GM12878 (cell line): ENCODE data around the gene ULK4. TPM values are rescaled to one million over a fixed set of nuclear protein-coding genes. Genes with fewer than 3 reads are reported as not detected.

Source experiments
- ATAC-seq: fragments of 200-7000 bp; cut with Tn5 transposase; 3 replicates; pipeline ENCODE4 v1.9.1; 2020; ENCODE audit warnings: mild to moderate bottlenecking, moderate library complexity
- BruUV-seq: library from RNA; stranded (reverse); fragments of 400-500 nt; replicated peaks from 2 replicates; lab custom pipeline; 2021; lab: Mats Ljungman, UMichigan
- CTCF ChIA-PET: fragments of 300-600 bp; sonication (Branson Sonifier 250); formaldehyde crosslinking; extraction: SDS; loops from one replicate; lab custom pipeline; 2021; ENCODE audit warnings: inconsistent platforms; lab: Yijun Ruan, JAX
- POLR2A ChIA-PET: fragments of 350-600 bp; formaldehyde crosslinking; extraction: SDS; loops from one replicate; lab custom pipeline; 2021; ENCODE audit warnings: inconsistent platforms; lab: Charles Lee
- RAD21 ChIA-PET: fragments of 300-600 bp; sonication (Branson Sonifier 250); formaldehyde crosslinking; loops from one replicate; lab custom pipeline; 2023; ENCODE audit warnings: antibody characterized with exemption; ENCODE audit not compliant: unreplicated experiment; lab: Charles Lee
- SMC1A ChIA-PET: fragments of 300-600 bp; sonication (Branson Sonifier 250); formaldehyde crosslinking; loops from one replicate; lab custom pipeline; 2023; ENCODE audit not compliant: unreplicated experiment, uncharacterized antibody; lab: Charles Lee
- DNase-seq: peaks from one replicate; pipeline ENCODE4 v3.0.0-alpha.2; 2011; ENCODE audit warnings: low read depth, low spot score
- FAIRE-seq: peaks from 3 replicates; lab custom pipeline; 2011; peaks lifted over from hg19 to GRCh38; lab: Jason Lieb, UNC
- H2AFZ ChIP-seq: 2 replicates; pipeline ENCODE4 v1.6.0; 2011; ENCODE audit warnings: low read depth, low read length, control low read depth; ENCODE audit not compliant: control insufficient read depth
- H3K27ac ChIP-seq: 2 replicates; pipeline ENCODE4 v1.5.1; 2011; ENCODE audit warnings: control low read depth; ENCODE audit not compliant: control insufficient read depth, insufficient read depth
- H3K27me3 ChIP-seq, 2 experiments: replicated peaks in 1 of 2; 2 replicates each; pipeline versions ENCODE4 v1.6.0 to v1.6.1; 2011; ENCODE audit warnings: low read length in 1 of 2; ENCODE audit not compliant: control insufficient read depth in 2 of 2, insufficient read depth in 2 of 2
- H3K36me3 ChIP-seq, 2 experiments: 2 replicates each; pipeline ENCODE4 v1.5.1; 2011; ENCODE audit warnings: low read length in 1 of 2; ENCODE audit not compliant: control insufficient read depth in 2 of 2, insufficient read depth in 2 of 2
- H3K4me1 ChIP-seq: 2 replicates; pipeline ENCODE4 v1.6.1; 2011; ENCODE audit warnings: mild to moderate bottlenecking, low read length, moderate library complexity, mixed read lengths; ENCODE audit not compliant: control insufficient read depth, insufficient read depth
- H3K4me2 ChIP-seq: 2 replicates; pipeline ENCODE4 v1.6.0; 2011; ENCODE audit warnings: control low read depth; ENCODE audit not compliant: control insufficient read depth, insufficient read depth
- H3K4me3 ChIP-seq: fragments of 200-600 bp; sonication (generic); 2 replicates; pipeline ENCODE4 v1.5.1; 2016
- H3K79me2 ChIP-seq: 2 replicates; pipeline ENCODE4 v1.6.0; 2011; ENCODE audit warnings: low read length; ENCODE audit not compliant: control insufficient read depth, insufficient read depth
- H3K9ac ChIP-seq: 2 replicates; pipeline ENCODE4 v1.8.0; 2011; ENCODE audit warnings: low read length, control low read depth, mixed read lengths; ENCODE audit not compliant: control insufficient read depth, insufficient read depth
- H3K9me3 ChIP-seq: replicated peaks from 3 replicates; pipeline ENCODE4 v1.5.1; 2011; ENCODE audit warnings: mild to moderate bottlenecking, low read length; ENCODE audit not compliant: control insufficient read depth, insufficient read depth
- H4K20me1 ChIP-seq: 2 replicates; pipeline ENCODE4 v1.6.0; 2011; ENCODE audit not compliant: control insufficient read depth, insufficient read depth
- EGR1 ChIP-seq, 2 experiments: IDR thresholded peaks; 1 replicate in 1 of 2; 2 replicates in 1 of 2; pipeline ENCODE4 v1.6.1; 2011 to 2012; ENCODE audit warnings: low read depth in 2 of 2, low read length in 2 of 2, borderline replicate concordance in 1 of 2, mild to moderate bottlenecking in 1 of 2, moderate library complexity in 1 of 2
- HCFC1 ChIP-seq: fragments of 150-350 bp; IDR thresholded peaks from 2 replicates; pipeline ENCODE4 v1.6.1; 2014; ENCODE audit warnings: low read length
- RFX5 ChIP-seq: IDR thresholded peaks from 2 replicates; pipeline ENCODE4 v1.6.1; 2011; ENCODE audit warnings: low read depth, low read length, improper control_type of control experiment
- SKIL ChIP-seq: fragments of 450-650 bp; IDR thresholded peaks from 2 replicates; pipeline ENCODE4 v1.6.1; 2017; ENCODE audit warnings: mild to moderate bottlenecking, low read depth, inconsistent platforms; ENCODE audit not compliant: poor library complexity, severe bottlenecking
- SP1 ChIP-seq: IDR thresholded peaks from one replicate; pipeline ENCODE4 v1.6.1; 2011; ENCODE audit warnings: low read depth, low read length
- SRF ChIP-seq, 2 experiments: IDR thresholded peaks; 2 replicates each; pipeline ENCODE4 v1.6.1; 2011; ENCODE audit warnings: low read depth in 2 of 2, low read length in 2 of 2, mild to moderate bottlenecking in 1 of 2, moderate library complexity in 1 of 2
- STAT1 ChIP-seq: fragments of 450-650 bp; conservative IDR thresholded peaks from 2 replicates; pipeline ENCODE4 v1.6.1; 2014; ENCODE audit warnings: antibody characterized with exemption, mild to moderate bottlenecking
- TAF1 ChIP-seq: IDR thresholded peaks from 2 replicates; pipeline ENCODE4 v1.6.1; 2011; ENCODE audit warnings: mild to moderate bottlenecking, low read depth, low read length, borderline replicate concordance
- TBL1XR1 ChIP-seq: IDR thresholded peaks from 2 replicates; pipeline ENCODE4 v1.6.1; 2012; ENCODE audit warnings: low read depth, low read length, improper control_type of control experiment
- YY1 ChIP-seq: IDR thresholded peaks from 2 replicates; pipeline ENCODE4 v1.6.1; 2011; ENCODE audit warnings: low read depth, mild to moderate bottlenecking, low read length
- ZBTB40 ChIP-seq: fragments of 450-650 bp; IDR thresholded peaks from 2 replicates; pipeline ENCODE4 v1.6.1; 2016; ENCODE audit warnings: mild to moderate bottlenecking, moderate library complexity, borderline replicate concordance
- ZNF24 ChIP-seq: fragments of 450-650 bp; IDR thresholded peaks from 2 replicates; pipeline ENCODE4 v1.6.1; 2017; ENCODE audit warnings: antibody characterized with exemption, mild to moderate bottlenecking
- ZNF687 ChIP-seq: fragments of 450-650 bp; IDR thresholded peaks from 2 replicates; pipeline ENCODE4 v1.6.1; 2017; ENCODE audit warnings: mild to moderate bottlenecking, moderate library complexity
- WGBS: methylation state at CpG from one replicate; pipeline ENCODE4 v1.1.6; 2016; ENCODE audit warnings: low lambda C conversion rate; ENCODE audit not compliant: insufficient replicate concordance, insufficient coverage; ENCODE audit errors: missing lambda C conversion rate; 5-methylcytosine and 5-hydroxymethylcytosine counted together
- in situ Hi-C: fragments of 300-500 bp; cut with MboI; formaldehyde crosslinking; loops from 9 replicates; pipeline ENCODE4 v1.14.3; 2018; ENCODE audit warnings: mixed read lengths
- intact Hi-C: fragments of 100-400 bp; cut with micrococcal nuclease; formaldehyde crosslinking; loops from one replicate; pipeline ENCODE4 v1.14.2; 2022; ENCODE audit not compliant: unreplicated experiment
- polyA plus RNA-seq, 11 experiments: library from polyadenylated mRNA; depleted of rRNA in 4 of 11; unstranded in 6 of 11; stranded (reverse) in 5 of 11; fragments of >200 nt; fragmentation: Nextera tagmentation in 4 of 11; fragmentation: Illumina TruSeq in 1 of 11; extraction: Ambion mirVana in 4 of 11; extraction: Trizol in 1 of 11; gene quantifications; 1 replicate in 1 of 11; 2 replicates in 10 of 11; pipeline versions ENCODE4 v1.2.1 to v1.2.3, GENCODE V29; 2011 to 2016; ENCODE audit warnings: inconsistent platforms in 2 of 11, missing spikeins in 2 of 11, low read depth in 1 of 11
- total RNA-seq, 4 experiments: library from RNA; depleted of rRNA in 3 of 4; stranded (reverse); fragments of >200 nt in 3 of 4; fragmentation: Illumina TruSeq in 1 of 4; extraction: Trizol in 1 of 4; gene quantifications; 2 replicates each; pipeline versions ENCODE4 v1.2.1 to v1.2.3, GENCODE V29; 2013 to 2021

ULK4 gene
- total and polyA plus RNA-seq, 10 of the 15 experiments (the other 5 are each of a cell fraction or from before 2014, with no cell fraction given) = 3.5 to 7.6 (median 6.3) TPM

GRCh38 chr3:41915353-41915752 is 46.5 kb downstream of the ULK4 start:
- SMC1A ChIA-PET = interaction anchor here (0.8 to 1.1 kb wide), 4 partner anchors 15 to 20 kb away, joined by 3 read pairs; no protein-coding TSS in a partner anchor
- TF ChIP-seq TBL1XR1 (no peak), EGR1 (IDR thresholded peaks at IDR 0.05; ENCODE audit: borderline replicate concordance in 1 of 2, low read depth in 2 of 2, low read length in 2 of 2) (no peak), SRF (IDR thresholded peaks at IDR 0.05; ENCODE audit: low read depth in 2 of 2, low read length in 2 of 2) (no peak), STAT1 (no peak), ZNF24 (no peak), ZNF687 (no peak), SP1 (no peak), SKIL (no peak), YY1 (no peak), HCFC1 (no peak), TAF1 (no peak), RFX5 (no peak), ZBTB40 (no peak)

More at GRCh38 chr3:41915353-41915752, 46.5 kb downstream of the ULK4 start:
- Histone ChIP-seq H2AFZ (no peak overlapping the region), H3K27ac (no peak overlapping the region), H3K27me3 (no peaks in the 10 kb centered on the region), H4K20me1 (no peaks in the 10 kb centered on the region), H3K4me3 (no peak overlapping the region), H3K9me3 (no peaks in the 10 kb centered on the region), H3K4me1 (no peaks in the 10 kb centered on the region), H3K4me2 (no peak overlapping the region), H3K36me3 (no peaks in the 10 kb centered on the region), H3K79me2 (no peaks in the 10 kb centered on the region), H3K9ac (no peak overlapping the region)
- ChIA-PET RAD21 (no interaction called here), POLR2A (no interaction called here), CTCF (no interaction called here)
- no peak for DNase-seq
- WGBS = 88% methylated on average over 1 of the region's 1 CpG
- no TSS peak for BruUV-seq
- ATAC-seq = no peak
- in situ Hi-C loops (no loop called here), intact Hi-C loops (no loop called here)
- no peak for FAIRE-seq
